Measurements from ENCODE around the gene EMILIN1.

Gene EMILIN1

GRCh38 chr2:27077231-27077630 is 1.2 kb upstream of the EMILIN1 start:
- TF ChIP-seq TAF1 (IDR thresholded peaks at IDR 0.05; ENCODE audit: low read depth, low read length) (no peak), POLR2A (IDR thresholded peaks at IDR 0.05; ENCODE audit: low read depth, low read length) (no peak), POLR2AphosphoS5 (IDR thresholded peaks at IDR 0.05; ENCODE audit: low read depth, low read length) (no peak), POU2F2 (IDR thresholded peaks at IDR 0.05; ENCODE audit: low read depth, low read length) (no peak), PAX5 (IDR thresholded peaks at IDR 0.05; ENCODE audit: insufficient read depth, low read length, severe bottlenecking) (no peak), SPI1 (IDR thresholded peaks at IDR 0.05; ENCODE audit: low read depth, low read length) (no peak)
- no peak for DNase-seq (ENCODE audit: insufficient read length, low spot score)
- FAIRE-seq, result no peak

GRCh38 chr2:27079233-27080139 is 1.1 kb downstream of the EMILIN1 start:
- no peak for TF ChIP-seq SPI1 (IDR thresholded peaks at IDR 0.05; ENCODE audit: low read depth, low read length)
- no peak for TF ChIP-seq POU2F2 (IDR thresholded peaks at IDR 0.05; ENCODE audit: low read depth, low read length)
- TF ChIP-seq POLR2A (IDR thresholded peaks at IDR 0.05; ENCODE audit: low read depth, low read length), result no peak
- no peak for TF ChIP-seq TAF1 (IDR thresholded peaks at IDR 0.05; ENCODE audit: low read depth, low read length)
- no peak for TF ChIP-seq POLR2AphosphoS5 (IDR thresholded peaks at IDR 0.05; ENCODE audit: low read depth, low read length)
- TF ChIP-seq PAX5 (IDR thresholded peaks at IDR 0.05; ENCODE audit: insufficient read depth, low read length, severe bottlenecking), result no peak
- FAIRE-seq, result no peak
- DNase-seq (ENCODE audit: insufficient read length, low spot score), result no peak

- no peak for DNase-seq (ENCODE audit: insufficient read length, low spot score)
- FAIRE-seq, result no peak
- TF ChIP-seq PAX5 (IDR thresholded peaks at IDR 0.05; ENCODE audit: insufficient read depth, low read length, severe bottlenecking) (no peak), POLR2AphosphoS5 (IDR thresholded peaks at IDR 0.05; ENCODE audit: low read depth, low read length) (no peak), POU2F2 (IDR thresholded peaks at IDR 0.05; ENCODE audit: low read depth, low read length) (no peak), POLR2A (IDR thresholded peaks at IDR 0.05; ENCODE audit: low read depth, low read length) (no peak), TAF1 (IDR thresholded peaks at IDR 0.05; ENCODE audit: low read depth, low read length) (no peak), SPI1 (IDR thresholded peaks at IDR 0.05; ENCODE audit: low read depth, low read length) (no peak)
These were observed 1.7 kb downstream of the EMILIN1 start for GRCh38 chr2:27080140-27080469.

- FAIRE-seq (no peak), DNase-seq (ENCODE audit: insufficient read length, low spot score) (no peak)
- no peak for TF ChIP-seq POLR2AphosphoS5 (IDR thresholded peaks at IDR 0.05; ENCODE audit: low read depth, low read length)
- TF ChIP-seq POU2F2 (IDR thresholded peaks at IDR 0.05; ENCODE audit: low read depth, low read length), result no peak
- TF ChIP-seq PAX5 (IDR thresholded peaks at IDR 0.05; ENCODE audit: insufficient read depth, low read length, severe bottlenecking), result no peak
- TF ChIP-seq SPI1 (IDR thresholded peaks at IDR 0.05; ENCODE audit: low read depth, low read length), result no peak
- TF ChIP-seq TAF1 (IDR thresholded peaks at IDR 0.05; ENCODE audit: low read depth, low read length), result no peak
- TF ChIP-seq POLR2A (IDR thresholded peaks at IDR 0.05; ENCODE audit: low read depth, low read length), result no peak
These were observed 2.2 kb downstream of the EMILIN1 start for GRCh38 chr2:27080603-27080936.

GRCh38 chr2:27081984-27082772 is 3.8 kb downstream of the EMILIN1 start:
- DNase-seq (ENCODE audit: insufficient read length, low spot score) (no peak), FAIRE-seq (no peak)
- TF ChIP-seq SPI1 (IDR thresholded peaks at IDR 0.05; ENCODE audit: low read depth, low read length) (no peak), TAF1 (IDR thresholded peaks at IDR 0.05; ENCODE audit: low read depth, low read length) (no peak), POLR2AphosphoS5 (IDR thresholded peaks at IDR 0.05; ENCODE audit: low read depth, low read length) (no peak), PAX5 (IDR thresholded peaks at IDR 0.05; ENCODE audit: insufficient read depth, low read length, severe bottlenecking) (no peak), POLR2A (IDR thresholded peaks at IDR 0.05; ENCODE audit: low read depth, low read length) (no peak), POU2F2 (IDR thresholded peaks at IDR 0.05; ENCODE audit: low read depth, low read length) (no peak)

- no peak for FAIRE-seq
- TF ChIP-seq POU2F2 (IDR thresholded peaks at IDR 0.05; ENCODE audit: low read depth, low read length) (no peak), POLR2A (IDR thresholded peaks at IDR 0.05; ENCODE audit: low read depth, low read length) (no peak), POLR2AphosphoS5 (IDR thresholded peaks at IDR 0.05; ENCODE audit: low read depth, low read length) (no peak), SPI1 (IDR thresholded peaks at IDR 0.05; ENCODE audit: low read depth, low read length) (no peak), PAX5 (IDR thresholded peaks at IDR 0.05; ENCODE audit: insufficient read depth, low read length, severe bottlenecking) (no peak), TAF1 (IDR thresholded peaks at IDR 0.05; ENCODE audit: low read depth, low read length) (no peak)
- no peak for DNase-seq (ENCODE audit: insufficient read length, low spot score)
These were observed 4.5 kb downstream of the EMILIN1 start for GRCh38 chr2:27082773-27083409.

GRCh38 chr2:27083410-27084296 is 5.2 kb downstream of the EMILIN1 start:
- DNase-seq (ENCODE audit: insufficient read length, low spot score) (no peak), FAIRE-seq (no peak)
- TF ChIP-seq POLR2AphosphoS5 (IDR thresholded peaks at IDR 0.05; ENCODE audit: low read depth, low read length) (no peak), POLR2A (IDR thresholded peaks at IDR 0.05; ENCODE audit: low read depth, low read length) (no peak), TAF1 (IDR thresholded peaks at IDR 0.05; ENCODE audit: low read depth, low read length) (no peak), SPI1 (IDR thresholded peaks at IDR 0.05; ENCODE audit: low read depth, low read length) (no peak), POU2F2 (IDR thresholded peaks at IDR 0.05; ENCODE audit: low read depth, low read length) (no peak), PAX5 (IDR thresholded peaks at IDR 0.05; ENCODE audit: insufficient read depth, low read length, severe bottlenecking) (no peak)

GRCh38 chr2:27084297-27085061 is 6.1 kb downstream of the EMILIN1 start:
- FAIRE-seq, result no peak
- no peak for DNase-seq (ENCODE audit: insufficient read length, low spot score)
- TF ChIP-seq POLR2A (IDR thresholded peaks at IDR 0.05; ENCODE audit: low read depth, low read length), result no peak

All from GM12891 (cell line).